Central memory CD8-positive, alpha-beta T cell (primary cell): Measurements from ENCODE around the gene CDH5.

Experiments used
- ATAC-seq: fragments of 150-1000 bp; cut with Tn5 transposase; replicated peaks from 2 replicates; pipeline ENCODE4 v1.10.0; 2022; ENCODE audit warnings: mild to moderate bottlenecking, moderate FRiP score, moderate number of reproducible peaks; ENCODE audit not compliant: poor library complexity, severe bottlenecking; ENCODE audit errors: extremely low read depth
- DNase-seq, 2 donors: peaks; one replicate each; pipeline ENCODE4 v3.0.0; 2021; ENCODE audit warnings: low spot score in 2 of 2
- H3K27ac Mint-ChIP-seq: one replicate; pipeline ENCODE4 v1.8.0; 2022; ENCODE audit warnings: low read depth, mild to moderate bottlenecking, moderate library complexity, mixed read lengths
- H3K27me3 Mint-ChIP-seq: one replicate; pipeline ENCODE4 v1.8.0; 2022; ENCODE audit warnings: mixed read lengths
- H3K36me3 Mint-ChIP-seq: one replicate; pipeline ENCODE4 v1.8.0; 2022; ENCODE audit warnings: mild to moderate bottlenecking, moderate library complexity, mixed read lengths; ENCODE audit not compliant: insufficient read depth
- H3K4me1 Mint-ChIP-seq: one replicate; pipeline ENCODE4 v1.8.0; 2022; ENCODE audit warnings: mixed read lengths
- H3K4me3 Mint-ChIP-seq: one replicate; pipeline ENCODE4 v1.8.0; 2022; ENCODE audit warnings: mild to moderate bottlenecking, moderate library complexity, mixed read lengths
- H3K9me3 Mint-ChIP-seq: one replicate; pipeline ENCODE4 v1.8.0; 2022; ENCODE audit warnings: mixed read lengths

CDH5 gene

GRCh38 chr16:66334853-66335574 is 31.5 kb upstream of the CDH5 start:
- Mint-ChIP-seq H3K9me3 (no peaks in the 10 kb centered on the region), H3K27me3 (peaks cover 45% of the 10 kb centered on the region), H3K4me3 (no peak overlapping the region), H3K36me3 (no peaks in the 10 kb centered on the region), H3K4me1 (no peaks in the 10 kb centered on the region), H3K27ac (no peak overlapping the region)
- no peak for DNase-seq
- no peak for ATAC-seq

GRCh38 chr16:66335704-66336329 is 30.7 kb upstream of the CDH5 start:
- H3K27ac Mint-ChIP-seq: no peak overlapping the region
- H3K4me3 Mint-ChIP-seq: no peak overlapping the region
- peaks cover 45% of the 10 kb centered on the region for H3K27me3 Mint-ChIP-seq
- H3K36me3 Mint-ChIP-seq: no peaks in the 10 kb centered on the region
- no peak for DNase-seq
- no peaks in the 10 kb centered on the region for H3K4me1 Mint-ChIP-seq
- ATAC-seq: no peak
- H3K9me3 Mint-ChIP-seq: no peaks in the 10 kb centered on the region

GRCh38 chr16:66337463-66338188 is 28.9 kb upstream of the CDH5 start:
- Mint-ChIP-seq H3K27me3 (peaks cover 42% of the 10 kb centered on the region), H3K4me3 (no peak overlapping the region), H3K27ac (no peak overlapping the region), H3K36me3 (no peaks in the 10 kb centered on the region), H3K9me3 (no peaks in the 10 kb centered on the region), H3K4me1 (no peaks in the 10 kb centered on the region)
- DNase-seq: no peak
- no peak for ATAC-seq

- DNase-seq (no peak), ATAC-seq (no peak)
- no peak overlapping the region for H3K27ac Mint-ChIP-seq
- H3K36me3 Mint-ChIP-seq: no peaks in the 10 kb centered on the region
- H3K4me1 Mint-ChIP-seq: no peaks in the 10 kb centered on the region
- no peak overlapping the region for H3K4me3 Mint-ChIP-seq
- H3K27me3 Mint-ChIP-seq: peaks cover 59% of the 10 kb centered on the region
- H3K9me3 Mint-ChIP-seq: no peaks in the 10 kb centered on the region
These were observed 24.1 kb upstream of the CDH5 start for GRCh38 chr16:66342294-66342900.

GRCh38 chr16:66344533-66345145 is 21.9 kb upstream of the CDH5 start:
- Mint-ChIP-seq H3K36me3 (no peaks in the 10 kb centered on the region), H3K27ac (no peak overlapping the region), H3K9me3 (no peaks in the 10 kb centered on the region), H3K4me1 (no peaks in the 10 kb centered on the region), H3K4me3 (no peak overlapping the region), H3K27me3 (peaks cover 70% of the 10 kb centered on the region)
- DNase-seq (no peak), ATAC-seq (no peak)

- ATAC-seq: no peak
- H3K36me3 Mint-ChIP-seq: no peaks in the 10 kb centered on the region
These were observed 20.3 kb upstream of the CDH5 start for GRCh38 chr16:66346221-66346620.

GRCh38 chr16:66352304-66352703 is 14.2 kb upstream of the CDH5 start:
- no peak for DNase-seq
- no peak overlapping the region for H3K27ac Mint-ChIP-seq
- H3K4me3 Mint-ChIP-seq: no peak overlapping the region
- H3K36me3 Mint-ChIP-seq: no peaks in the 10 kb centered on the region
- H3K9me3 Mint-ChIP-seq: peaks cover 6% of the 10 kb centered on the region
- peaks cover 88% of the 10 kb centered on the region for H3K27me3 Mint-ChIP-seq
- ATAC-seq: no peak
- peaks cover under 1% of the 10 kb centered on the region for H3K4me1 Mint-ChIP-seq

More at GRCh38 chr16:66346221-66346620, 20.3 kb upstream of the CDH5 start:
- DNase-seq: no peak
- Mint-ChIP-seq H3K4me3 (no peak overlapping the region), H3K4me1 (no peaks in the 10 kb centered on the region), H3K27me3 (peaks cover 85% of the 10 kb centered on the region), H3K27ac (no peak overlapping the region), H3K9me3 (no peaks in the 10 kb centered on the region)

GRCh38 chr16:66353055-66353454 is 13.4 kb upstream of the CDH5 start:
- Mint-ChIP-seq H3K36me3 (no peaks in the 10 kb centered on the region), H3K27me3 (peaks cover 86% of the 10 kb centered on the region), H3K9me3 (peaks cover 6% of the 10 kb centered on the region), H3K4me1 (peaks cover 6% of the 10 kb centered on the region), H3K4me3 (no peak overlapping the region), H3K27ac (no peak overlapping the region)
- ATAC-seq: no peak
- DNase-seq: no peak

- no peaks in the 10 kb centered on the region for H3K36me3 Mint-ChIP-seq
- H3K27me3 Mint-ChIP-seq: peaks cover 80% of the 10 kb centered on the region
- H3K4me3 Mint-ChIP-seq: no peak overlapping the region
- no peak for ATAC-seq
- DNase-seq: no peak
- no peak overlapping the region for H3K27ac Mint-ChIP-seq
- H3K4me1 Mint-ChIP-seq: peaks cover 6% of the 10 kb centered on the region
- H3K9me3 Mint-ChIP-seq: peaks cover 6% of the 10 kb centered on the region
These were observed 12.2 kb upstream of the CDH5 start for GRCh38 chr16:66354034-66354909.

- H3K9me3 Mint-ChIP-seq: peaks cover 6% of the 10 kb centered on the region
- H3K27me3 Mint-ChIP-seq: peaks cover 76% of the 10 kb centered on the region
- DNase-seq: no peak
- peaks cover 6% of the 10 kb centered on the region for H3K4me1 Mint-ChIP-seq
- no peaks in the 10 kb centered on the region for H3K36me3 Mint-ChIP-seq
- H3K4me3 Mint-ChIP-seq: no peak overlapping the region
- no peak overlapping the region for H3K27ac Mint-ChIP-seq
- ATAC-seq: no peak
These were observed 11.0 kb upstream of the CDH5 start for GRCh38 chr16:66355526-66355925.

GRCh38 chr16:66357523-66357928 is 9.0 kb upstream of the CDH5 start:
- Mint-ChIP-seq H3K4me3 (no peak overlapping the region), H3K27ac (no peak overlapping the region), H3K9me3 (peaks cover 2% of the 10 kb centered on the region), H3K36me3 (no peaks in the 10 kb centered on the region), H3K4me1 (peaks cover 15% of the 10 kb centered on the region), H3K27me3 (peaks cover 75% of the 10 kb centered on the region)
- no peak for ATAC-seq
- DNase-seq: no peak
